Osteocyte (in vitro differentiated cells): Measurements from ENCODE around the gene KAT7. TPM values are rescaled to one million over a fixed set of nuclear protein-coding genes. Genes with fewer than 3 reads are reported as not detected.
A peak's percentile ranks its signal among the peaks of the same experiment; 100 is the strongest.

Experiments
- DNase-seq: peaks from one replicate; pipeline ENCODE4 v3.0.0; 2021; ENCODE audit warnings: mixed read lengths; ENCODE audit not compliant: unreplicated experiment; ENCODE audit errors: extremely low spot score
- H3K27ac Mint-ChIP-seq: one replicate; pipeline ENCODE4 v1.8.0; 2021; ENCODE audit warnings: mild to moderate bottlenecking, mixed read lengths; ENCODE audit not compliant: unreplicated experiment
- H3K27me3 Mint-ChIP-seq: one replicate; pipeline ENCODE4 v1.8.0; 2021; ENCODE audit warnings: mixed read lengths; ENCODE audit not compliant: unreplicated experiment
- H3K36me3 Mint-ChIP-seq: one replicate; pipeline ENCODE4 v1.8.0; 2021; ENCODE audit warnings: mixed read lengths; ENCODE audit not compliant: unreplicated experiment
- H3K4me1 Mint-ChIP-seq: one replicate; pipeline ENCODE4 v1.8.0; 2021; ENCODE audit warnings: mixed read lengths; ENCODE audit not compliant: unreplicated experiment
- H3K4me3 Mint-ChIP-seq: one replicate; pipeline ENCODE4 v1.8.0; 2021; ENCODE audit warnings: mild to moderate bottlenecking, moderate library complexity, mixed read lengths; ENCODE audit not compliant: unreplicated experiment
- H3K9me3 Mint-ChIP-seq: one replicate; pipeline ENCODE4 v1.8.0; 2021; ENCODE audit warnings: mixed read lengths; ENCODE audit not compliant: unreplicated experiment
- long read RNA-seq: library from polyadenylated mRNA; unstranded; transcript quantifications from one replicate; pipeline ENCODE4 v2.0.0, GENCODE V29; 2021
- total RNA-seq: library from RNA; stranded (reverse); gene quantifications from 2 replicates; pipeline ENCODE4 v1.2.1, GENCODE V29; 2021
- TF ChIP-seq, protein P1 (sequence below): fragments of 200-600 bp; sonication (generic); IDR thresholded peaks from 2 replicates; pipeline ENCODE4 v1.5.0; 2021; ENCODE audit warnings: antibody characterized with exemption, mild to moderate bottlenecking, moderate library complexity

Gene KAT7
- 50.5 and 58.0 TPM in 2 replicates for total RNA-seq
- long read RNA-seq, full-length matches to known transcripts = 151 of 178 reads
- long read RNA-seq, partial matches to known transcripts = 19 of 178 reads
- long read RNA-seq, other reads (novel, unspliced or antisense) = 8 of 178 reads

GRCh38 chr17:49788478-49789242 is at the start of gene KAT7:
TSS of gene KAT7 (plus strand) at chr17:49788681. CDS start at chr17:49788835, 154 bp downstream.
- DNase-seq = peak; percentile 99
- Mint-ChIP-seq H3K27ac (peak within 1 kb of the TSS; percentile 97), H3K4me1 (peaks cover 42% of the 10 kb centered on the region), H3K27me3 (peaks cover 7% of the 10 kb centered on the region), H3K4me3 (peak within 1 kb of the TSS; percentile 94), H3K9me3 (no peaks in the 10 kb centered on the region), H3K36me3 (peaks cover 14% of the 10 kb centered on the region)
- TF ChIP-seq, protein P1, sequence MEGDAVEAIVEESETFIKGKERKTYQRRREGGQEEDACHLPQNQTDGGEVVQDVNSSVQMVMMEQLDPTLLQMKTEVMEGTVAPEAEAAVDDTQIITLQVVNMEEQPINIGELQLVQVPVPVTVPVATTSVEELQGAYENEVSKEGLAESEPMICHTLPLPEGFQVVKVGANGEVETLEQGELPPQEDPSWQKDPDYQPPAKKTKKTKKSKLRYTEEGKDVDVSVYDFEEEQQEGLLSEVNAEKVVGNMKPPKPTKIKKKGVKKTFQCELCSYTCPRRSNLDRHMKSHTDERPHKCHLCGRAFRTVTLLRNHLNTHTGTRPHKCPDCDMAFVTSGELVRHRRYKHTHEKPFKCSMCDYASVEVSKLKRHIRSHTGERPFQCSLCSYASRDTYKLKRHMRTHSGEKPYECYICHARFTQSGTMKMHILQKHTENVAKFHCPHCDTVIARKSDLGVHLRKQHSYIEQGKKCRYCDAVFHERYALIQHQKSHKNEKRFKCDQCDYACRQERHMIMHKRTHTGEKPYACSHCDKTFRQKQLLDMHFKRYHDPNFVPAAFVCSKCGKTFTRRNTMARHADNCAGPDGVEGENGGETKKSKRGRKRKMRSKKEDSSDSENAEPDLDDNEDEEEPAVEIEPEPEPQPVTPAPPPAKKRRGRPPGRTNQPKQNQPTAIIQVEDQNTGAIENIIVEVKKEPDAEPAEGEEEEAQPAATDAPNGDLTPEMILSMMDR = no peak

DNA sequence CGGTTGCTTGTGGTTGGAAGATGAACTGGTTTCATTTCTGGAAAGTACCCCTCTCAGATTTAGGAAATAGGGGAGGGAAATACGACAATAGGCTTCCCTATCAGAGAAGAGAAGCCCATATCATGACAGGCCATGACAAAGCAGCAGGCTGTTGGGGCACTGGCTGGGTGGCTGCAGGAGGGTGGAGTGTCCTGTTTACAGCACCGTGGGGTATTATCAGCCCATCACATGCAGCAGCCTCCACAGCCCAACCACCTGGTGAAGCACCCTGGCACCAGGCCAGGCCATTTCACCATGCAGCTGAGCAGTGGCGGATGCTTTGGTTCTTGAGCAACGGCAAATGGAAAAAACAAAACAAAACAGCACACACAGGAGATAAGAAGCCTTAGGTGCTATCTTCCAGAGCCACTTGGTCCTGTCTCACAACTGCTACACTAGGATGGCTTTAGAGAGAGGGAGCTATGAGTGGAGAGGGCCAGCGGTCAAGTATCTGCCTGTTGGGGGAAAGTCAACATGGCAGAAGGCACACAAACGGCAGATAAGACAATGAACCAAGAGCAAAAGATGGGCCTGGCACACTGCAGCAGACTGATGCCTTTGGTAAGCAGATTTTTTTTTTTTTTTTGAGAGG is 48.7 kb upstream of the KAT7 start:
- no peak for DNase-seq
- H3K4me3 Mint-ChIP-seq = no peak overlapping the region
- H3K27ac Mint-ChIP-seq = no peak overlapping the region
- TF ChIP-seq, protein P1 = no peak
- H3K36me3 Mint-ChIP-seq = no peaks in the 10 kb centered on the region
- H3K4me1 Mint-ChIP-seq = no peaks in the 10 kb centered on the region
- peaks cover 12% of the 10 kb centered on the region for H3K27me3 Mint-ChIP-seq
- no peaks in the 10 kb centered on the region for H3K9me3 Mint-ChIP-seq

DNA sequence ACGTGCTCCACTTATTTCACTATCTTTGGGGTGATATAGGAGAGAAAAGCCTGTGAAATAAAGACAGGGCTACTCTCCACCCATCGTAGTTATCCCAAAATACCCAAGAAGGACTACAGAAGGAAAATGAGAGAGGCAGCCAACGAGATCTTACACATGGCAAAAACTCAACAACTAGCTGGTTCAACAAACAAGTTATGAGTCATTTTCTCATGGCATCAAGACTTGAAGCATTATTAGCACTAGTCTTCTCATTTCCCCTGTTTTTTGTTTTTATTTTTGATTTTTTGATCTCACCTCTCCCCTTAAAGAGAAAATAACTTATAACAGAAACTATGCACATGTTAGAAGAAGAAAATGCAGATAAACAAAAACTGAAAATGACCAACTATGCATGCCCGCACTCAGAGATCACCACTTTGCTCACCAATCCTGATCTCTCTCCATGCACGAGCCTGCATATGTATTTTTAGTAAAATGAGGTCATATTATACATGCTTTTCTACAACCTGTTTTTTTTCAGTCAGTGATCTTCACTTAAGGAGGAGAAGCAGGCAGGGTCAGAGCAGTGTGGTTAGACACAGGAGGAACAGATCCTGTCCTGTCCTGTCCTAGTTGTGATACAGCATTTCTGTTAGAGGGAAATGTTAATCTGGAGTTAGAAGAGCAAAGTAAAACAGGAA is 47.3 kb upstream of the KAT7 start:
- Mint-ChIP-seq H3K27ac (no peak overlapping the region), H3K4me1 (no peaks in the 10 kb centered on the region)
- DNase-seq = no peak

GRCh38 chr17:49741692-49742076 is 46.8 kb upstream of the KAT7 start:
- TF ChIP-seq, protein P1 = no peak
- no peaks in the 10 kb centered on the region for H3K4me1 Mint-ChIP-seq
- no peak overlapping the region for H3K27ac Mint-ChIP-seq
- H3K27me3 Mint-ChIP-seq = peaks cover 12% of the 10 kb centered on the region
- H3K36me3 Mint-ChIP-seq = no peaks in the 10 kb centered on the region
- no peak for DNase-seq
- no peak overlapping the region for H3K4me3 Mint-ChIP-seq
- no peaks in the 10 kb centered on the region for H3K9me3 Mint-ChIP-seq

More for the DNA sequence above, 47.3 kb upstream of the KAT7 start:
- Mint-ChIP-seq H3K9me3 (no peaks in the 10 kb centered on the region), H3K27me3 (peaks cover 12% of the 10 kb centered on the region), H3K4me3 (no peak overlapping the region), H3K36me3 (no peaks in the 10 kb centered on the region)
- TF ChIP-seq, protein P1 = no peak
